ENCODE data around the gene NUP210L.

NUP210L gene

DNA sequence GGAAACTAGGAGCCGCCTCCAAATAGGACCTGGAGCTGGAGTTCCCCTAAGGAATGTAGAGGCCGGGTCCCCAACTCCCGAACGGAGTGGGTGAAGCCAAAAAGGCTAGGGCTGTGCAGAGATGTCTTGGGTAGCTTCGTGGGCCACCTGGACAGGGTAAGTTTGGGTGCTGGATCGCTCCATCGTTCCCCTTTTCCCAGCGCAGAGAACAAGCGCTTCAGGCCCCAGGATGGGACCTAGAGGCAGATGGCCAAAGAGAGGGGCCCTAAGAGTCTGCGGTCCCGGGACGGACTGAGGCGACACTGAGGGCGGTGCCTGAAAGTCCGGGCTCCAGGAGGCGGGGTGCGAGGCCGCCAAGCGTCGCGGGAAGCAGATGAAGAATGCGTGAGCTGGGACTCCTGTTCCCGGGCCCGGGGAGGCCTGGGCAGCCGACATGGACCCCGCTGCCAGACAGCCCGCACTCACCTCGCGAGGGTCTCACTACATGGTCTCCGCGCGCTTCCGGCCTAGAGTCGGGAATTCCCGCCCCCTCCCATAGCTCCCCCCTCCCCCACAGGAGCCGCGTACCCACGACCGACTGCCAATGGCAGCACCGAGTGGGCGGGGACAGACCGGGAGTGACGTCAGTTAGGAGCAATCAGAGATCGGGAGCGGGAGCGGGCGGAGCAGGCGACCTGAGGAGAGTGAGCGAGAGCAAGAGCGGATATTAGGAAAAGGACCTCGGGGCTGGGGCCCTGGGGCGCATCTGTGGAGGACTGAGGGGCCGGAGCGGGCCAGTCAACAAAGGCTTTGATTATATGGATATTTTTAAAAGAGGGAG lies 191.6 kb downstream of the NUP210L start, which contains the start of gene SLC39A1:
SLC39A1 (minus strand) TSS at position 508 of the 820 bp plus-strand sequence. CDS start 822 bp downstream, outside the sequence.
- peak; percentile 98 for DNase-seq

DNA sequence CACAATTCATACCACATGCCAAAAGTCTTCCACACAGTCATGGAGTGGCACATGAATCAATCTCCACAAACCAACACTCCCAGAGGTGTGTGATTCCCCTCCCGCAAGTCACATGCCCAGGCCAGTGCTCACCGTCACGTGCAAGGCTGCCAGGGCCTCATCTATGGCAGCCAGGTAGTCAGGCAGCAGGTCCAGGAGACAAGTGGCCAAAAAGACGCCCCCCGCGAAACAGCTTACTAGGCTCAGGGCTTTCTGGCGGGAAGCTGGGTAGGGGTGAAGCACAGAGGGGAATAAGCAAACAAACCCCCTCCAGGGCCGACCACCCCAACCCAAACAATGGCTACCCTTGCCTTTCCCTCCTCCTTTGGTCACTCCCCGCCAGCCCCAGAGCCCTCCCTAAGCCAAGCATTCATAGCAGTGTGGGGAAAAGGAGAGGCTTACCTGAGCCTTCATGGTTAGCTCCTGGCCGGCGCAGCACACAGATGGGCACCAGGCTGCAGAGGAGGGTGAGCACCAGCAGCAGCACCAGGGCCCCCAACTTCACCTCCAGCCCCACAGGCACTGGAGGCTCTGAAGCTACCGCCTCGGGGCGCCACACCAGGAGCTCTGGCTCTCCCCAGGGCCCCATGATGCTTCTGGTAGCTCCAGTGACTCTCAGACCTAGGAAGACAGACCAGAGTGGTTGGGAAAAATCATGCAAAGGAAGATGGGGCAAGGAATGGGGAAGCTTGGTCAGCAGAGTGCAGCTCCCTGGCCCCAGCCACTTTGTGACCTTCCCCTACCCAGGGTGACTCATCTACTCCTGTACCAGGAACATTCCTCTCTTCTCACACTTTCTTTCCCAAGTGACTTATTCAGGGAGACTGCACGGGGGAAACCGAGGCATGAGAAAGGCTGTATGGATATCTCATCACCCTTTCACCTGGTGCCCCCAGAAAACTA lies 192.5 kb downstream of the NUP210L start:
- peak; percentile 80 to 86 (median 84) for DNase-seq

DNA sequence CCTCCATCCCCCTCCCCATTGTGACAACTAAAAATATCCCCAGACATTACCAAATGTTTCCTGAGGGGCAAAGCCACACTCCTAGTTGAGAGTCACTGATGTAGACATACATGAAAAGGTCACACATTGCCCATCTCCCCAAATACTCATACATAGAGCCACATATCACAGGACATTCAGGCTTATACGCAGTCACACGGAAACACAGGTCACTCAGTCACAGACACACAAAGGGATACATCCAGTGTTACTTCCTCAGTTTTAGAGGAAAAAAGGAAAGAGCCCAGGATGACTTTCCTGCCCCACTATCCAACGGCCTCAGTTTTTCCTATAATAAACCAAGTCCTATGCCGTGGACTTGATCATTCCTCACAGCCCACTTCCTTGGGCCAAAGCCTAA lies 193.5 kb downstream of the NUP210L start:
- DNase-seq: no peak

DNA sequence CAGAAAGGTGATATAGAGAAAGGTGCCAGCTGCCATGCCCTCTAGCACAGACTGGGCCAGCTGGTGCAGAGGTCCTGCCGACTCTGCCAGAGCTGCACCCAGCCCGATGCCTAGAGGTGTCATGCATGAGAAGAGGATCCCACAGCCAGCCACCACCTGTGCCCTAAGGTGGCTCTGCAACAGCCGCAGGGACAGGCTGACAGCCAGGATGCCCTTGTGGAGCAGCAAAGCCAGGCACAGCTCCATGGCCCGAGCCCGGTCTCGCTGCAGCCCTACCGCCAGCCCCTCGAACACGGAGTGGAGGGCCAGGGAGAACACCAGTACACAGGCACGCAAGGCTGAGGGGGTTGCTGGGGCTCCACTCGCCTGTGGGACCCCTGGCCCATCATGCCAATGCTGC lies 194.7 kb downstream of the NUP210L start:
- DNase-seq: no peak

DNA sequence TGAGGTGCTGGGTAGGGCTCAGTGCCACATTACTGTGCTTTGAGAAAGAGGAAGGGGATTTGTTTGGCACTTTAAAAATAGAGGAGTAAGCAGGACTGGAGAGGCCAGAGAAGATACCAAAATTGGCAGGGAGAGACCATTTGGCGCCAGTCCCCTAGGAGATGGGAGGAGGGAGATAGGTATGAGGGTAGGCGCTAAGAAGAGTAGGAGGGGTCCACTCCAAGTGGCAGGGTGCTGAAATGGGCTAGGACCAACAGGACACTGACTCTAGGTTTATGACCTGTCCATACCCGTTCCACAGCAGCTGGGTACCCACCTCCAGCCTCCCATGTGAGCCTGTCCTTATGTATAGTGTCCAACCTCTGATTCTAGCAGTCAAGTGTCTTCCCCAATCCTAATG lies 195.4 kb downstream of the NUP210L start:
- DNase-seq: no peak

DNA sequence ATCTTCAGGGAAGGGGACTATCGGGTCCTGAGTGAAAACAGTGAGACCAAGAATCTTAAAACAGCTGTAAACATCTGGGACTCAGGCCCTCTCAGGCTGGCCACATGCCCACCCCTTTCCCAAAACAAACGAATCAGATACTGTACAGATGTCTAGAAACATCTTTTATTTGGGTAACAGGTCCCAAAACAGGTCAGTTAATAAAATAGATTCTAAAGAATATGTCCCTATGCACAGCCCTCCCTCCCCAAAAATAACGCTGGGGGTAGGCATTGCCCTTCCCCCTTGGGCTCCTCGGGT lies 196.0 kb downstream of the NUP210L start:
- DNase-seq: no peak

DNA sequence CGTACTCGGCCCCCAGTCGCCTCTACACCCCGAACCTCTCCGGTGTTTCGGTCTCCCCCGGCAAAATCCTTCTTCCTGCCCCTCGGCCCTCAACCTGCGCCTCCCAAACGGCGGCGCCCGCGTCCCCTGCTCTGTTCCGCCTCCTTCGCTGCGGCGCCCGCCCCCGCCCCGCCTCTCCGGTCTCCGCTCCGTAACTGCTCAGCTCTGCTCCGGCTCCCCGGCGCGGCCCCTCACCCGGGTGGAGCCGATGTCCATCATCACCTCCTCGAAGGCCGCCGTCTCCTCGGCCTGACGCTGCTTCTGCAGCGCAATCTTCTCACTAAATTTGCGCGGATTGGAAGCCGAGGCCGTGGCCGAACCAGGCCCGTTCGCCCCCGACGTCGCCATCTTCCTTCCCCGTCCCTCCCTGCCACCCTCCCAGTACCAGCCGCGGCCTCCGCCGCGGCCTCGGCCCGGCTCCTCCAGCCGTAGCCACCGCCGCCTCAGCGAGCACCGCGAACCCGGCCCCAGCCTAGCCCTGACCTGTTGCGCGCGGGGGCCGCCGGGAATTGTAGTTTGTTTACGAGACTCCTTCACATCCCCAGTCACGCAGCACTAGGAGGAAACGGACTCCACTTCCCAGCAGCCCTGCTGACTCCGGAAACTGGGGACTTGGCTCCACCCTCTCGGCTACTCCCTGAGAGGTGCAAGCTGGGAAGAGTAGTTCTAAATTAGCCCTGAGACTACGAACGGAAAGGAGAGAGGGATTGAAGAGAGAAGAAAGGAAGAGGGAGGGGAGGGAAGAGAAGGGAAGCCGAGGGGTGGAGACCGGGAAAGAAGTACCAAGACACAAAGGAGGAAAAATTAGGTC lies 196.5 kb downstream of the NUP210L start, which contains the start of gene CRTC2:
CRTC2 (minus strand) TSS at position 502 of the 850 bp plus-strand sequence; CDS start at position 387, 115 bp downstream.
- peak; percentile 98 for DNase-seq

DNA sequence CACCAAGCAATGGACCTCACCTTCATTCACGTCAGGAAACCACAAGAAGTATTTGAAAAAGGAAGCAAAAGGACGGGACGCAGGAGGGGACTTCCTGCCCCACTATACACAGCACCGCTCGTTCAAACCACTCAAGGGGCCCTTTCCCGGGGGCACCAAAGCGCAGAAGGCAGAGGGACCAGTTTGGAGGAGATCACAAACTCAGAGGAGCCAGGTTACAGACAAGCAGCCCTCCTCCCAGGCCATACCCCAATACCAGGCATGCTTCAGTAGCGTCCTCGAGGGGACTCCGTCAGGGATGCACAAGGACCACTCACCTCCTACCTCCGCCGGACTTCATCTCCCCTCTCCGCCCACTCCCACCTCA lies 197.1 kb downstream of the NUP210L start:
- peak; percentile 38 to 58 (median 57) for DNase-seq

DNA sequence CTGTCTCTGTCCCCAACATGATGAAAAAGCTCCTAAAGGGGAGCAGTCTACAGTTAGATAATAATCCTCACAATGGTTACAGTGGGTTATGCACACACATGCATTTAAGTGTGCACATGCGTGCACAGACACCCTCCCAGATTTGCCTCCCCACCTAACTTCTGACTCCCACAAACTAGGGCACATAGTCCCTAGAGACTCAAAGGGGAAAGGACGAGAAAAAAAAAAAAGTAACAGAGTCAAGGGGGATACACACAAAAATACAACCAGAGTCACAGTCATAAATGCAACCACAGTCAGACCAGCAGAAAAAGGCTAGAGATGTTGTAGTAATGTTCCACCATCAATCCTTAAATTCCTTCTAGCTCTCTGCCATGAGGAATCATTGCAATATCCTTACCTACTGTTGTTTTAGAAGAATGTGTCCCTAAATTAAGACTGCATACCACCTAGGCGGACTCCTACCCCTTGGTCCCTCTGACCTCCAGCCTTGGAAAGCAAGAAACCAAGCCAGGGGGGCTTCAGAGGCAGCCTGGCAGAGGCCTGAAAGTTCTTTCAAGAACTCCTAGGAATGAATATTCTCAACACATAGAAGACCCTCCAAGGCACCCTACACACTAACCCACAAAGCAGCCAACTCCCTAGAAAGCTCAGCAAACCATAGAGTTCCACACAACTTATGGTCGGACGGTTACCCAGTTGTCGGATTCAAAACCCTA lies 197.7 kb downstream of the NUP210L start:
- no peak for DNase-seq

DNA sequence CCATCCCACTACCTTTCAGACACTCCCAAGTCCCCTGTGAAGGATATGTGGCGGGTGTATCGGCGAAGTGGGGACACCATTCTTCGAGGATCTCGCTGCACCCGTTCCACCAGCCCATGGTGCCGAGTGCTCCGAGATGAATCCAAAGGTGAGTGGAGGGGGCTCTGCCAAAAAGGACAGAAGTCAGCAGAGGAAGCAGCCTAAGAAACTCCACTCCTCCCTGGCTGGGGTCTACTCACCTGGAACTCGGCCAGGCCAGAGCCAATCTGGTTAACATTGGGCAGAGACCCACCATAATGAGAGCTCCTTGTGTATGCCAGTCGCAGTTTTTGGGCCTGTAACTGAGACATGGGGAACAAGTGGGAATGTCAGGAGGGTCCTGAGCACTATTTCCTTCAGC lies 200.0 kb downstream of the NUP210L start:
- no peak for DNase-seq

DNA sequence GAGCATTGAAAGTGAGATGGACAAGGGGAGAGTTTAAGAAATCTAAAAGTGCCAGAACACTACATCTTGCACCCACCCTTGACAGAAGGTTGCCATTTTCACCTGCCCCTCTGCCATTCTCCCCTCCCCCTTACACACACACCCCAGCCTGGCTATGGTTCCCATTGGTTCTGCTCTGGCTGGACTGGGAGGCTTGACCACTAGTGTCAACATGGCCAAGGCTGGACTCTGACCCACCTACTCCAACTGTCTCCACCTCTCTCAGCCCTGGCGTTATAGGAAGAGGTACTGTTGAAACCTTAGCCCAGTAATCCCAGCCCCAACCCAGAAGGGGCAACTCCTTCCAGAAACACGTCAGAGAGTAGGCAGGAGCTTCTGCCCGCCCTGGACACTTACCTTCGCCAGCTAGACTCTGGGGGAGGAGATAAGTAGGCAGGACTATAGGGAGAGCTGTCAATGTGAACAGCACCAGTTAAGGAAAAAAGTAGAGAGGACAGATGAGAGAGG lies 201.0 kb downstream of the NUP210L start:
- DNase-seq: no peak

DNA sequence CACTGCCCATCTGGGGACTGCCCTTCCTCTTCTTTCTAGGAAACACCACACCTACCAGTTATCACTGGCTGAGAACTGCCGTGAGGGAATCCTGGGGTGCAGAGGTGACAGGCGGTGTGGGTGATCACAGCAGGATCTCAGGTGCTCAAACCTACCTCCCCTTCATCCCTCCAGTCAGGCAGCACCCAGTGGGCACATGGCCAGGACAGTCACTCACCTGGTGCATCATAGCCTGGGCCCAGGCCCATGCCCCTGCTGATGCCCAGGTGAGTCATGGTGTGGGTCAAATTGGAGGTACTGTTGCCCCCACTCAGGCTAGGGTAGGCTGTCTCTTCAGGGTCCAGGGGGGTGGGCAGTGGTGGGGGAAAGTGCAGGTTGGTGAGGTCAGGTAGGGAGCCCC lies 203.1 kb downstream of the NUP210L start:
- no peak for DNase-seq

DNA sequence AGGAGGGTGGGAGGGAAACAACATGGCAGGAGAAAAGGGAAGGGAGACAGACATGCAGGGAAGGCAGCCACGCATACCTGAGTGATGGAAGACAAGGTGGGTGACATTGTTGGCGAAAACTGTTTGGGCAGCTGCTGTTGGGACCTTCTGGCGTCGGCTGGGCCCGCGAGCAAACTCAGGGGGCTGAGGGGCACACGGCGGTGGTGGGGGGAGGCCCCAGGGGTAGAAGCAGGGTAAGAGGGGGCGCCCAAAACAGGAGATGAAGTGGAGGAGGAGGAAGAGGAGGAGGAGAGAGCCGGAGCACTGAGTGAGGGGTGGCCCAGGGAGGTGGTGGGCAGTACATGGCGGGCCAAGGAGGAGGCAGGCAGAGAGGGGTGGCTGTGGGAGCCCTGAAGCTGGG lies 203.7 kb downstream of the NUP210L start:
- no peak for DNase-seq

DNA sequence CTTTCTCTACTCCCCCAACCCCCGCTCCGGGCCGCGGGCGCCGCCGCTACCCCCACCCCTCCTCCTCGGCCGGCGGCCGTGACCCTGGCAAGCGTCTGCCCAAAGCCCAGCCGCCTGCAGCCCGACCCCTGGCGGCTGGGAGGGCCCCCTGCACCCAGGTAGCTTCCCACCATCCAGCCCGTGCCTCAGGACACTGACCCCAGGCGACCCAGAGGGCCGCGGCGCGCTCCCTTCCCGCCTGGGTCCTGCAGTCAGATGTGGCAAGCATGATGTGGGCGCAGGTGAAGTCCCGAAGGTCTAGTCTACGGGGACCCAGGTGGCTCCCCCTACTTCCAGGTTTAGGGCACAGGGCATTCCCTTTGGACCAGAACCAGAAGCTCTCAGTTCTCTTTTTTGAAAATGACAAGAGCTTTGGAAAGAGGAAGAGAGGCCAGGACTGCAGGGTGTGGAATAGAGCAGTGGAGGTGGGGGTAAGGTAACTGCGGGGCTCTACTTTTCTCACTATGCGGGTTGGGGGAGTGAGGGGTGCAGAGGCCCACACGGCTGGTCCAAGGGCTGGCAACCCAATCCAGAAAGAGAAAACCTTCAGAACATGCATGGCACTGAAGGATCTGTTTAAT lies 208.1 kb downstream of the NUP210L start, which contains the start of gene DENND4B:
DENND4B (minus strand) TSS at position 97 of the 620 bp plus-strand sequence. CDS start 2,344 bp downstream, outside the sequence.
- peak; percentile 84 to 95 (median 90) for DNase-seq

DNA sequence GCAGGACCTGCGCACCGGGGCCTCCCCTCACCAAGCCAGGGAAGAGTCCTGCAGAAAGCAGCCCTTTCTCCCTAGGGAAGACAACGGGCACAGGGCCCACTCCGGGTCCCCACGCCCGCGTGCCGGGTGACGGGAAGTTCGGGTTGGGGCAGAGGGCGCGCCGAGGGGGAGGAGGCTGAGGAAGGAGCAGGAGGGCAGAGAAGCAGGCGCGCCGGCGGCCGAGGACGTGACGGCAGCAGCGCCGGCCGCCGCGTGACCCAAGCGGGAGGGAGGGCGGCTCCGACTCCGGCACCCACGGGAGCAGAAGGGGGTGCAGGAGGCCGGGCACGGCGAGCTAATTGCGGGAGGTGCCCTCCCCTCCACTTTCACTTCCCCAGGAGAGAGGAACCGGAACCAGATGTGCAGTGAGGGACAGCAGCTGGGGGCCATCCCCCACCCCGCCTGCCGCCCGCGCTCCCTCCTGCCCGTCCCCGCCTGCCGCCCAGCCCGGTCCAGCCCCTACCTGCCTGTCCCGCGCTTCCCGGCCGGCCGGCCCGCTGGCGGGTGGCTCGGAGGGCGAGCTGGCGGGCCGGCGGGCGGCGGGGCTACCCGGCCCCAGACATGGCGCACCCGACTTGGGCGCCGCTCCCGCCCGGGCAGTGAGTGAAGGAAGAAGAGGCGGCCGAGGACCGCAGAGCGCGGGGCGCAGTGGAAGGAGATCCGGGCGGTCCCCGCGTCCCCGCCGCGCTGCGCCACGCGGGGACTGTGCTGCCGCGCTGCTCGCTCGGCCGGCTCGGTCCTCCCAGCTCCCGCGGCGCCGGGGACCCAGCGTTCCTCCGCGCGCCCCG lies 208.9 kb downstream of the NUP210L start:
- peak; percentile 97 to 98 (median 97) for DNase-seq

DNA sequence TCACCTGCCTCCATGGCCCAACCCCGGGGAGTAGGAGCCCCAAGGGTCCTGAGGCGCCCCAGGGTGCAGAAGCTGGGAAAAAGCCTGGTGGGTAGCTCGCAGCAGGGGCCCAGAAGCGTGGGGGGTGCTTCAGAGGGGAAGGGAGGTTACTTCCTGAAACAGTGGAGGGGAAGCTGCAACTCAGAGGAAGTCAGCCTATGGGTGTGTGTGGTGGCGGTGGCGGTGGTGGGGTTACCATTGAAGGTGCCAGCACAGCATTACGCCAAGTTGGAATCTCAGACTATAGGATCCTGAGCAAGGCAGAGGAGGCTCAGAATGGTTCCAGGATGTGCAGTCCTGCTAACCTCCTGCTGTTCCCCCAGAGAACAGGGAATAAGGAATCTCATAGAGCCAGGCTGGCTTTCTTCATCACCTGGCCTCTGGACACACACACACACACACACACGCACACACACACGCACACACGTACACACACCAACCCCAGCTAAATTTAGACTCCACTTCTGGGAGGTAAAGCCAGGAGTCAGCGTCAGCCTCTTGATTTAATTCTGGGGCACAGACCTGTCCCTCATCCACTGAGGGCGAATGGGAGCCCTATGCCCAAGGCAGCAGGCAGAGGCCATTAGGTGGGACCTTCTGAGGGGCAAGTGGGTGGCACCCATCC lies 209.6 kb downstream of the NUP210L start:
- DNase-seq: peak; percentile 91 to 93 (median 92)

DNA sequence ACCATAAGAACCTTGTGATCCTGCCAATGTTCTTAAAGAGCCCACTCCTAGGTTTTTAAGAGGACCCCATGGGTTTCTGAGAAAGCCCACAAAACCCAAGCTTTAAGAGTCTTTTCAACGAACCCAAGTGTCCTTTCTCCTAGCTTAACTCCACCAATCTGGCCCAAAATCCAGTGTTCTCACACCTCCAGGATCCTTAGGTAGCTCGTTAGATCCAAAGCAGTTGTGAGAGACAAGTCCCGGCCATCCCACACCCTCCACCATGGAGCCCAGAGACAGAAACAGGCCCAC lies 210.1 kb downstream of the NUP210L start:
- no peak for DNase-seq

DNA sequence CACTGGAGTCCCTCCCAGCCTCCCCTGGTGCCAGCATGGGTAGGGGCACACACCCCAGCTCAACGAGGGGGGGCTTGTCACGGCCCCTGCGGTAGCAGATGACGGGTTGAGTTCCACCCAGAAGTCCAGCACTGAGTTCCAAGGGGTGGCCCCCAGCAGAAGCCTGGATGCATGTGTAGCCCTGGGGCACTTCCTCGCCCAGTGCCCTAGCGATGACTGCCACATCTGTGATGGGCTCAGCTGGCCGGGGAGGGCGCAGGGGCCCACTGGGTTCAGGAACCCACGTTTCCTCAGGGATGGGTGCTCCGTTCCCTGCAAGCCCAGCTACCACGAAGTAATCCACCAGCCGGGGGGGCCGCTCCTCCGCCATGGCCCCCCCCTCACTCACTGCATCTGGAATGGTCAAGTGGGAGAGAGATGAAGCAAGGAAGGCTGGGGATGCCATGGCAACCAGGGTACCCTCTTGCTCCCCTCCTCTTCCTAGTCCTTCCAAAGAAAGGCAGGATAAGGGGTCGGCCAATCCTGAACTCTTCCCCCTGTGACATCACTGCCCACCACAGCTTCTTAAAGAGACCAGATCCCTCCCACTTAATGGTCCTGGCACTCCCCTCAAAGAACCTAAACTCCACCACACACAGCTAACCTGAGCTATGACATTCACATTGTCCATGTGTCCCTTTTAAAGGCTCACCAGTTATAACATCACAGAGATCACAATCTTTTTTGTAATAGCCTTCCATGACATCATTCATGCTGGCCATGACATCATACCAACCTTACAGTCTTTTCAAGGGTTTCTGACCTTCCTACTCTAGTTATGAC lies 210.7 kb downstream of the NUP210L start:
- peak; percentile 63 to 78 (median 77) for DNase-seq
